Measurements from ENCODE around the gene TMEM207.

Gene TMEM207

GRCh38 chr3:190443257-190443656, 6.4 kb downstream of the TMEM207 start:
- DNase-seq = no peak

GRCh38 chr3:190442240-190442639, 7.5 kb downstream of the TMEM207 start:
- DNase-seq = no peak

- no peak for DNase-seq
Measured at GRCh38 chr3:190436331-190436730, 13.4 kb downstream of the TMEM207 start.

GRCh38 chr3:190435618-190436017, 14.1 kb downstream of the TMEM207 start:
- no peak for DNase-seq

- no peak for DNase-seq
Measured at GRCh38 chr3:190433626-190434025, 16.1 kb downstream of the TMEM207 start.

GRCh38 chr3:190432216-190432615, 17.5 kb downstream of the TMEM207 start:
- no peak for DNase-seq

- no peak for DNase-seq
Measured at GRCh38 chr3:190430906-190431305, 18.8 kb downstream of the TMEM207 start.

GRCh38 chr3:190429681-190430080, 20.0 kb downstream of the TMEM207 start:
- DNase-seq = no peak

GRCh38 chr3:190426806-190427507, 22.7 kb downstream of the TMEM207 start:
- DNase-seq = no peak

GRCh38 chr3:190425833-190426232, 23.9 kb downstream of the TMEM207 start:
- DNase-seq = no peak

- peak; percentile 46 to 60 for DNase-seq
Measured at GRCh38 chr3:190424478-190425439, 24.9 kb downstream of the TMEM207 start.

- no peak for DNase-seq
Measured at GRCh38 chr3:190424108-190424477, 25.6 kb downstream of the TMEM207 start.

GRCh38 chr3:190414297-190414696, 35.4 kb downstream of the TMEM207 start:
- no peak for DNase-seq

- DNase-seq = no peak
Measured at GRCh38 chr3:190404715-190405114, 45.0 kb downstream of the TMEM207 start.

GRCh38 chr3:190401963-190402362, 47.7 kb downstream of the TMEM207 start:
- no peak for DNase-seq

GRCh38 chr3:190399677-190400076, 50.0 kb downstream of the TMEM207 start:
- no peak for DNase-seq

GRCh38 chr3:190397889-190398288, 51.8 kb downstream of the TMEM207 start:
- DNase-seq = no peak

GRCh38 chr3:190396001-190396400, 53.7 kb downstream of the TMEM207 start:
- DNase-seq = no peak

- no peak for DNase-seq
Measured at GRCh38 chr3:190388703-190389102, 61.0 kb downstream of the TMEM207 start.

GRCh38 chr3:190387578-190388213, 62.0 kb downstream of the TMEM207 start, which contains the start of gene CLDN16:
TSS of gene CLDN16 (plus strand) at chr3:190388163. CDS start at chr3:190388330, 167 bp downstream.
- peak; percentile 1 to 40 for DNase-seq

- DNase-seq = no peak
Measured at GRCh38 chr3:190385731-190386688, 63.7 kb downstream of the TMEM207 start.

- DNase-seq = peak; percentile 85 to 89
Measured at GRCh38 chr3:190384309-190384756, 65.4 kb downstream of the TMEM207 start.

Data from NCI-H526 (cell line).